Transverse colon (tissue), 4 donors: ENCODE data around the gene EYA3.

Experiments used
- CTCF ChIP-seq, 5 experiments: fragments of 200-600 bp in 3 of 5; fragments of 450-650 bp in 2 of 5; sonication (generic) in 3 of 5; IDR thresholded peaks; 1 replicate in 2 of 5; 2 replicates in 3 of 5; pipeline ENCODE4 v1.5.1; 2016 to 2017; ENCODE audit warnings: antibody characterized with exemption in 5 of 5, inconsistent platforms in 3 of 5, mild to moderate bottlenecking in 2 of 5, moderate library complexity in 1 of 5
- EP300 ChIP-seq: sonication (generic); formaldehyde crosslinking; IDR thresholded peaks from one replicate; pipeline ENCODE4 v1.6.1; 2017; ENCODE audit warnings: antibody characterized with exemption, low read depth
- POLR2A ChIP-seq: fragments of 450-650 bp; IDR thresholded peaks from one replicate; pipeline ENCODE4 v1.6.1; 2016; ENCODE audit warnings: antibody characterized with exemption, mild to moderate bottlenecking, moderate library complexity
- POLR2AphosphoS5 ChIP-seq, 3 donors: sonication (generic); formaldehyde crosslinking; IDR thresholded peaks; one replicate each; pipeline ENCODE4 v1.6.1; 2016; ENCODE audit warnings: antibody characterized with exemption in 3 of 3

- TF ChIP-seq CTCF (IDR thresholded peaks at IDR 0.05) (no peak), POLR2AphosphoS5 (IDR thresholded peaks at IDR 0.05) (no peak), POLR2A (no peak), EP300 (no peak)
These were observed 26.9 kb upstream of the EYA3 start for GRCh38 chr1:28115267-28115666.
